Myocyte (in vitro differentiated cells): ENCODE data around the gene TRRAP. TPM values are rescaled to one million over a fixed set of nuclear protein-coding genes. Genes with fewer than 3 reads are reported as not detected.
A peak's percentile ranks its signal among the peaks of the same experiment; 100 is the strongest.

Experiments used
- DNase-seq: peaks from one replicate; pipeline ENCODE4 v3.0.0-alpha.2; 2012; ENCODE audit warnings: low read depth
- total RNA-seq: library from RNA; depleted of rRNA; stranded (reverse); fragments of >200 nt; gene quantifications from 2 replicates; pipeline ENCODE4 v1.2.3, GENCODE V29; 2014

TRRAP gene
- total RNA-seq, 1 donor from 2014 or later: 24.0 TPM

- no peak for DNase-seq
These were observed 67.5 kb downstream of the TRRAP start for GRCh38 chr7:98945852-98946251.

- no peak for DNase-seq
These were observed 68.1 kb downstream of the TRRAP start for GRCh38 chr7:98946389-98946788.

- DNase-seq: no peak
These were observed 71.2 kb downstream of the TRRAP start for GRCh38 chr7:98949336-98950044.

GRCh38 chr7:98955992-98956391 lies 77.7 kb downstream of the TRRAP start:
- no peak for DNase-seq

- peak; percentile 49 for DNase-seq
These were observed 78.1 kb downstream of the TRRAP start for GRCh38 chr7:98956469-98956868.

GRCh38 chr7:98956937-98957336 lies 78.6 kb downstream of the TRRAP start:
- DNase-seq: no peak

- DNase-seq: no peak
These were observed 79.4 kb downstream of the TRRAP start for GRCh38 chr7:98957766-98958165.

- no peak for DNase-seq
These were observed 80.6 kb downstream of the TRRAP start for GRCh38 chr7:98958968-98959367.

- DNase-seq: no peak
These were observed 85.0 kb downstream of the TRRAP start for GRCh38 chr7:98963305-98963704.

GRCh38 chr7:98964596-98964995 lies 86.3 kb downstream of the TRRAP start:
- DNase-seq: no peak

GRCh38 chr7:98968621-98969020 lies 90.3 kb downstream of the TRRAP start:
- no peak for DNase-seq

GRCh38 chr7:98969386-98969785 lies 91.1 kb downstream of the TRRAP start:
- DNase-seq: no peak

- DNase-seq: peak; percentile 22
These were observed 91.8 kb downstream of the TRRAP start for GRCh38 chr7:98970016-98970615.

GRCh38 chr7:98970805-98971204 lies 92.5 kb downstream of the TRRAP start:
- DNase-seq: no peak

- DNase-seq: no peak
These were observed 95.9 kb downstream of the TRRAP start for GRCh38 chr7:98974205-98974604.

GRCh38 chr7:98974906-98975816 lies 96.8 kb downstream of the TRRAP start:
- DNase-seq: no peak

- DNase-seq: no peak
These were observed 98.3 kb downstream of the TRRAP start for GRCh38 chr7:98976396-98977185.

GRCh38 chr7:98978672-98979071 lies 100.3 kb downstream of the TRRAP start:
- DNase-seq: no peak

- DNase-seq: no peak
These were observed 103.4 kb downstream of the TRRAP start for GRCh38 chr7:98981701-98982100.

GRCh38 chr7:98982686-98983085 lies 104.4 kb downstream of the TRRAP start:
- no peak for DNase-seq

- DNase-seq: no peak
These were observed 105.8 kb downstream of the TRRAP start for GRCh38 chr7:98984126-98984525.
